ENCODE results near the gene HK1.

DNA sequence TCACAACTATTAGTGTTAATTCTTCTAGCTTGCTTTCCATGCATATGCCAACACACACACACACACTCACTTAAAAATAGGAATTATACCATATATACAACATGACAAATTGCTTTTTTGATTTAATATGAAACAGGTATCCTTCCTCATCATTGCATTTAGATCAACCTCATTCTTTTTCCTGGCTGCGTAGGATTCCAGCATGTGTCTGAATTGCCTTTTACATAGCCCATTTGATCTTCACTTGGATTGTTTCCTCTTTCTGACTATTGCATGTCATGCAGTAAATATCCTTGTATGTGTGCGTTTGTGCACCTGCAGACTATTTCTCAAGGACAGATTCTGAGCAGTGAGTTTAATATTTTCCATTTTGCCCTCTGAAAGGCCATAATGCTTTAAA lies 110.2 kb downstream of the HK1 start:
- TF ChIP-seq, protein P1, sequence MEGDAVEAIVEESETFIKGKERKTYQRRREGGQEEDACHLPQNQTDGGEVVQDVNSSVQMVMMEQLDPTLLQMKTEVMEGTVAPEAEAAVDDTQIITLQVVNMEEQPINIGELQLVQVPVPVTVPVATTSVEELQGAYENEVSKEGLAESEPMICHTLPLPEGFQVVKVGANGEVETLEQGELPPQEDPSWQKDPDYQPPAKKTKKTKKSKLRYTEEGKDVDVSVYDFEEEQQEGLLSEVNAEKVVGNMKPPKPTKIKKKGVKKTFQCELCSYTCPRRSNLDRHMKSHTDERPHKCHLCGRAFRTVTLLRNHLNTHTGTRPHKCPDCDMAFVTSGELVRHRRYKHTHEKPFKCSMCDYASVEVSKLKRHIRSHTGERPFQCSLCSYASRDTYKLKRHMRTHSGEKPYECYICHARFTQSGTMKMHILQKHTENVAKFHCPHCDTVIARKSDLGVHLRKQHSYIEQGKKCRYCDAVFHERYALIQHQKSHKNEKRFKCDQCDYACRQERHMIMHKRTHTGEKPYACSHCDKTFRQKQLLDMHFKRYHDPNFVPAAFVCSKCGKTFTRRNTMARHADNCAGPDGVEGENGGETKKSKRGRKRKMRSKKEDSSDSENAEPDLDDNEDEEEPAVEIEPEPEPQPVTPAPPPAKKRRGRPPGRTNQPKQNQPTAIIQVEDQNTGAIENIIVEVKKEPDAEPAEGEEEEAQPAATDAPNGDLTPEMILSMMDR (conservative IDR thresholded peaks at IDR 0.05 in 1 of 2, IDR thresholded peaks at IDR 0.05 in 1 of 2; ENCODE audit: extremely low read depth in 1 of 2, insufficient read depth in 1 of 2, low read depth in 1 of 2, low read length in 2 of 2) = no peak
- TF ChIP-seq EZH2 (IDR thresholded peaks at IDR 0.05; ENCODE audit: borderline replicate concordance, low read length) = no peak
